IMR-90 (cell line): Measurements from ENCODE around the gene CALCOCO2. TPM values are rescaled to one million over a fixed set of nuclear protein-coding genes. Genes with fewer than 3 reads are reported as not detected.
A peak's percentile ranks its signal among the peaks of the same experiment; 100 is the strongest.

Experiments
- ATAC-seq: fragments of 200-7000 bp; cut with Tn5 transposase; 2 replicates; pipeline ENCODE4 v1.9.1; 2020; ENCODE audit warnings: low read depth, mild to moderate bottlenecking, moderate library complexity
- BruUV-seq: library from RNA; stranded (reverse); fragments of 400-500 nt; replicated peaks from 2 replicates; lab custom pipeline; 2021; lab: Mats Ljungman, UMichigan
- CTCF ChIA-PET: fragments of 300-600 bp; formaldehyde crosslinking; extraction: SDS; loops from one replicate; lab custom pipeline; 2021; ENCODE audit warnings: antibody characterized with exemption; lab: Yijun Ruan, JAX
- POLR2A ChIA-PET: fragments of 300-600 bp; sonication (Branson Sonifier 250); formaldehyde crosslinking; loops from one replicate; lab custom pipeline; 2022; ENCODE audit warnings: antibody characterized with exemption; ENCODE audit not compliant: unreplicated experiment; lab: Charles Lee
- DNase-seq: peaks from one replicate; pipeline ENCODE4 v3.0.0; 2013
- H2AFZ ChIP-seq: replicated peaks from 2 replicates; pipeline ENCODE3; 2013; ENCODE audit warnings: low read length, mild to moderate bottlenecking; ENCODE audit not compliant: poor library complexity
- H2AK5ac ChIP-seq: 2 replicates; pipeline ENCODE4 v1.6.1; 2013; ENCODE audit warnings: low read depth, low read length, inconsistent platforms
- H2AK9ac ChIP-seq: replicated peaks from 2 replicates; pipeline ENCODE3; 2013; ENCODE audit warnings: mild to moderate bottlenecking, low read depth, low read length, moderate library complexity; ENCODE audit not compliant: poor library complexity
- H2BK120ac ChIP-seq: 2 replicates; pipeline ENCODE4 v1.6.1; 2013; ENCODE audit warnings: low read depth, low read length, inconsistent platforms
- H2BK15ac ChIP-seq: 3 replicates; pipeline ENCODE4 v1.6.1; 2013; ENCODE audit warnings: low read depth, low read length, inconsistent platforms
- H2BK20ac ChIP-seq: 2 replicates; pipeline ENCODE4 v1.6.1; 2013; ENCODE audit warnings: low read depth, mild to moderate bottlenecking, inconsistent platforms, low read length, moderate library complexity
- H2BK5ac ChIP-seq: 2 replicates; pipeline ENCODE4 v1.6.1; 2013; ENCODE audit warnings: mild to moderate bottlenecking, low read depth, low read length, inconsistent platforms; ENCODE audit not compliant: poor library complexity, severe bottlenecking
- H3K14ac ChIP-seq: replicated peaks from 2 replicates; pipeline ENCODE4 v1.6.1; 2013; ENCODE audit warnings: low read depth, low read length, inconsistent platforms
- H3K18ac ChIP-seq: 2 replicates; pipeline ENCODE4 v1.6.1; 2013; ENCODE audit warnings: low read depth, low read length, control low read depth
- H3K23ac ChIP-seq: 2 replicates; pipeline ENCODE4 v1.6.1; 2013; ENCODE audit warnings: low read depth, low read length, inconsistent platforms
- H3K27ac ChIP-seq: 2 replicates; pipeline ENCODE4 v1.5.1; 2013; ENCODE audit warnings: mild to moderate bottlenecking, control low read depth, low read length; ENCODE audit not compliant: insufficient read depth
- H3K27me3 ChIP-seq: 2 replicates; pipeline ENCODE4 v1.6.1; 2013; ENCODE audit warnings: low read length; ENCODE audit not compliant: control insufficient read depth, insufficient read depth
- H3K36me3 ChIP-seq: 2 replicates; pipeline ENCODE4 v1.6.1; 2013; ENCODE audit warnings: low read length, mixed read lengths; ENCODE audit not compliant: control insufficient read depth, insufficient read depth
- H3K4ac ChIP-seq: 2 replicates; pipeline ENCODE4 v1.6.1; 2013; ENCODE audit warnings: low read depth, low read length, inconsistent platforms
- H3K4me1 ChIP-seq: 2 replicates; pipeline ENCODE4 v1.6.1; 2013; ENCODE audit warnings: low read length, mixed read lengths; ENCODE audit not compliant: control insufficient read depth, insufficient read depth
- H3K4me2 ChIP-seq: 2 replicates; pipeline ENCODE4 v1.6.1; 2013; ENCODE audit warnings: low read depth, mild to moderate bottlenecking, control low read depth, low read length, moderate library complexity
- H3K4me3 ChIP-seq: 2 replicates; pipeline ENCODE4 v1.5.1; 2013; ENCODE audit warnings: low read depth, mild to moderate bottlenecking, control low read depth, low read length, moderate library complexity; ENCODE audit not compliant: insufficient read depth
- H3K56ac ChIP-seq: 2 replicates; pipeline ENCODE4 v1.6.1; 2013; ENCODE audit warnings: low read length, inconsistent platforms; ENCODE audit not compliant: insufficient read depth; ENCODE audit errors: extremely low read depth
- H3K79me1 ChIP-seq, 2 experiments: 2 replicates each; pipeline ENCODE4 v1.6.1; 2013; ENCODE audit warnings: low read length in 2 of 2, inconsistent platforms in 1 of 2, low read depth in 1 of 2
- H3K9ac ChIP-seq: 2 replicates; pipeline ENCODE4 v1.6.1; 2013; ENCODE audit warnings: low read depth, low read length, control low read depth
- H3K9me1 ChIP-seq: 2 replicates; pipeline ENCODE4 v1.6.1; 2013; ENCODE audit warnings: low read length, inconsistent platforms; ENCODE audit not compliant: insufficient read depth
- H3K9me3 ChIP-seq: 2 replicates; pipeline ENCODE4 v1.6.1; 2013; ENCODE audit warnings: low read length; ENCODE audit not compliant: control insufficient read depth, insufficient read depth
- H4K20me1 ChIP-seq: 2 replicates; pipeline ENCODE4 v1.6.1; 2013; ENCODE audit warnings: low read length, inconsistent platforms; ENCODE audit not compliant: insufficient read depth
- H4K5ac ChIP-seq: 2 replicates; pipeline ENCODE4 v1.6.1; 2013; ENCODE audit warnings: mild to moderate bottlenecking, low read depth, low read length, control low read depth
- H4K8ac ChIP-seq, 2 experiments: 2 replicates each; pipeline ENCODE4 v1.6.1; 2013; ENCODE audit warnings: low read depth in 2 of 2, low read length in 2 of 2, control low read depth in 1 of 2, inconsistent platforms in 1 of 2
- H4K91ac ChIP-seq: 2 replicates; pipeline ENCODE4 v1.6.1; 2013; ENCODE audit warnings: low read depth, low read length, inconsistent platforms; ENCODE audit not compliant: insufficient read depth
- CHD1 ChIP-seq: IDR thresholded peaks from 2 replicates; pipeline ENCODE4 v1.6.1; 2012; ENCODE audit warnings: low read depth, low read length, improper control_type of control experiment
- MAZ ChIP-seq: IDR thresholded peaks from 2 replicates; pipeline ENCODE4 v1.6.1; 2012; ENCODE audit warnings: low read depth, mild to moderate bottlenecking, low read length, improper control_type of control experiment, moderate library complexity, borderline replicate concordance
- MXI1 ChIP-seq: IDR thresholded peaks from 2 replicates; pipeline ENCODE4 v1.6.1; 2012; ENCODE audit warnings: low read depth, mild to moderate bottlenecking, low read length, moderate library complexity, borderline replicate concordance
- RFX5 ChIP-seq: IDR thresholded peaks from 2 replicates; pipeline ENCODE4 v1.8.0; 2012; ENCODE audit warnings: low read depth, mild to moderate bottlenecking, low read length, moderate library complexity
- WGBS, 2 experiments: methylation state at CpG; one replicate each; pipeline versions ENCODE4 v1.1.5 to v1.1.7; 2013; ENCODE audit warnings: missing lambda C conversion rate in 2 of 2; ENCODE audit not compliant: insufficient read length in 1 of 2; ENCODE audit errors: extremely low coverage in 2 of 2; 5-methylcytosine and 5-hydroxymethylcytosine counted together
- dilution Hi-C: fragments of 300-500 bp; cut with HindIII; formaldehyde crosslinking; loops from one replicate; pipeline ENCODE4 v1.14.3; 2018; ENCODE audit warnings: low sequenced_read_pairs; ENCODE audit not compliant: unreplicated experiment
- in situ Hi-C: fragments of 300-500 bp; cut with MboI; formaldehyde crosslinking; loops from 3 replicates; pipeline ENCODE4 v1.14.3; 2019; ENCODE audit warnings: low sequenced_read_pairs, inconsistent platforms, mixed read lengths
- intact Hi-C: fragments of 100-400 bp; cut with micrococcal nuclease; formaldehyde crosslinking; loops from 2 replicates; pipeline ENCODE4 v1.10.0; 2022
- polyA plus RNA-seq, 3 experiments: library from polyadenylated mRNA; depleted of rRNA; stranded (reverse); fragments of >200 nt; gene quantifications; 2 replicates each; pipeline ENCODE4 v1.2.3, GENCODE V29; 2012; ENCODE audit warnings: low replicate concordance in 1 of 3
- total RNA-seq: library from RNA; depleted of rRNA; stranded (reverse); fragments of >200 nt; gene quantifications from 2 replicates; pipeline ENCODE4 v1.2.3, GENCODE V29; 2012

The CALCOCO2 gene
- total and polyA plus RNA-seq, 2 of the 4 experiments (the other 2 are of a cell fraction): 35.9 to 53.4 TPM

GRCh38 chr17:48816774-48817590 lies 13.9 kb upstream of the CALCOCO2 start, which contains the start of gene TTLL6:
Gene TTLL6 (minus strand): TSS chr17:48817229. CDS start chr17:48817072, 157 bp downstream.
- CTCF ChIA-PET: interaction anchor here (7.7 kb wide), 1 partner anchor 62 kb away, joined by 82 read pairs; no protein-coding TSS in a partner anchor
- peaks cover 31% of the 10 kb centered on the region for H3K27me3 ChIP-seq
- in situ Hi-C loops: no loop called here

More at GRCh38 chr17:48816774-48817590, 13.9 kb upstream of the CALCOCO2 start, which contains the start of gene TTLL6:
- no peak within 1 kb of the TSS for H4K91ac ChIP-seq
- H2BK5ac ChIP-seq: no peak within 1 kb of the TSS
- 0 out of 2 replicates have a peak, but pooled peaks cover 4% of the 10 kb centered on the region for H3K9me1 ChIP-seq
- POLR2A ChIA-PET: no interaction called here
- no peak within 1 kb of the TSS for H3K4ac ChIP-seq
- no peak within 1 kb of the TSS for H2BK20ac ChIP-seq
- no peak within 1 kb of the TSS for H3K9ac ChIP-seq
- no peaks in the 10 kb centered on the region for H3K79me1 ChIP-seq
- no peaks in the 10 kb centered on the region for H3K9me3 ChIP-seq
- intact Hi-C loops (no loop called here), dilution Hi-C loops (no loop called here)
- no peaks in the 10 kb centered on the region for H3K36me3 ChIP-seq
- peak within 1 kb of the TSS; percentile 88; the same call in 1 of the 2 replicates for H3K23ac ChIP-seq
- no peak within 1 kb of the TSS for H4K5ac ChIP-seq
- DNase-seq (peak; percentile 56), ATAC-seq (peak; percentile 99)
- no peak within 1 kb of the TSS for H3K18ac ChIP-seq
- H3K27ac ChIP-seq: no peak within 1 kb of the TSS
- H3K14ac ChIP-seq: no peak within 1 kb of the TSS
- BruUV-seq: no TSS peak
- H2BK120ac ChIP-seq: no peak within 1 kb of the TSS
- H4K20me1 ChIP-seq: no peaks in the 10 kb centered on the region
- H3K4me2 ChIP-seq: peak within 1 kb of the TSS; percentile 75
- WGBS, 2 experiments: 5% methylated on average over 23 of the region's 64 CpGs; no CpG with 5 or more reads in 1 of the 2 experiments
- peak; percentile 86; the same call in 1 of the 2 replicates for TF ChIP-seq MAZ
- no peak for TF ChIP-seq CHD1
- peak; percentile 28; the same call in 1 of the 2 replicates for TF ChIP-seq MXI1
- no peak for TF ChIP-seq RFX5
- H3K4me1 ChIP-seq: 0 out of 2 replicates have a peak, but pooled peaks cover 2% of the 10 kb centered on the region
- no peak within 1 kb of the TSS for H2BK15ac ChIP-seq
- H3K4me3 ChIP-seq: peak within 1 kb of the TSS; percentile 41
- no peak within 1 kb of the TSS for H3K56ac ChIP-seq
- peak within 1 kb of the TSS; percentile 42 for H2AK9ac ChIP-seq
- peak within 1 kb of the TSS; percentile 64; the same call in 1 of the 2 replicates for H2AK5ac ChIP-seq
- H2AFZ ChIP-seq: peak within 1 kb of the TSS; percentile 90
- no peak within 1 kb of the TSS for H4K8ac ChIP-seq
